ENCODE results near the gene ZFAND4. TPM values are rescaled to one million over a fixed set of nuclear protein-coding genes. Genes with fewer than 3 reads are reported as not detected.
"Not testable (repeated sequence)": the region's sequence is repeated elsewhere in the genome, so short reads cannot be mapped to it uniquely, and the experiment has no call there.

ZFAND4 gene
- 10 to 100 TPM; 11.9 to 13.4 TPM for total RNA-seq

- DNase-seq (peak; percentile 98), ATAC-seq (replicated peaks in 1 of 2) (peak; percentile 98 to 99)
- Mint-ChIP-seq H3K4me1 (ENCODE audit: low read depth) (peaks cover 36% of the 10 kb centered on the region), H3K4me3 (peak within 1 kb of the TSS; percentile 84 to 90), H3K9me3 (peaks cover 0 to 1% of the 10 kb centered on the region in 2 donors), H3K27ac (peak within 1 kb of the TSS; percentile 80), H3K27me3 (ENCODE audit: low read depth) (no peaks in the 10 kb centered on the region), H3K36me3 (ENCODE audit: insufficient read depth in 2 of 2) (peaks cover 2% of the 10 kb centered on the region in 2 donors)
Observed at GRCh38 chr10:45672181-45673073, at the start of gene ZFAND4. Gene ZFAND4 (minus strand): TSS chr10:45672772. CDS start chr10:45663725, 9,047 bp downstream.

GRCh38 chr10:45721503-45721902 is 48.9 kb upstream of the ZFAND4 start:
- not testable (repeated sequence) for ATAC-seq (replicated peaks in 1 of 2); H3K4me1 Mint-ChIP-seq (ENCODE audit: low read depth); H3K27me3 Mint-ChIP-seq (ENCODE audit: low read depth); H3K9me3 Mint-ChIP-seq; DNase-seq; H3K27ac Mint-ChIP-seq; H3K36me3 Mint-ChIP-seq (ENCODE audit: insufficient read depth in 2 of 2); H3K4me3 Mint-ChIP-seq

- DNase-seq; H3K4me3 Mint-ChIP-seq; H3K36me3 Mint-ChIP-seq (ENCODE audit: insufficient read depth in 2 of 2); H3K27ac Mint-ChIP-seq; ATAC-seq (replicated peaks in 1 of 2); H3K4me1 Mint-ChIP-seq (ENCODE audit: low read depth); H3K9me3 Mint-ChIP-seq; H3K27me3 Mint-ChIP-seq (ENCODE audit: low read depth): not testable (repeated sequence)
Observed at GRCh38 chr10:45717642-45718041, 45.1 kb upstream of the ZFAND4 start.

GRCh38 chr10:45717053-45717452 is 44.5 kb upstream of the ZFAND4 start:
- not testable (repeated sequence) for H3K9me3 Mint-ChIP-seq; H3K4me3 Mint-ChIP-seq; H3K27ac Mint-ChIP-seq; H3K36me3 Mint-ChIP-seq (ENCODE audit: insufficient read depth in 2 of 2); ATAC-seq (replicated peaks in 1 of 2); H3K27me3 Mint-ChIP-seq (ENCODE audit: low read depth); DNase-seq; H3K4me1 Mint-ChIP-seq (ENCODE audit: low read depth)

- H3K4me1 Mint-ChIP-seq (ENCODE audit: low read depth); H3K36me3 Mint-ChIP-seq (ENCODE audit: insufficient read depth in 2 of 2); H3K4me3 Mint-ChIP-seq; H3K27me3 Mint-ChIP-seq (ENCODE audit: low read depth); ATAC-seq (replicated peaks in 1 of 2); H3K27ac Mint-ChIP-seq; DNase-seq; H3K9me3 Mint-ChIP-seq: not testable (repeated sequence)
Observed at GRCh38 chr10:45711223-45711622, 38.7 kb upstream of the ZFAND4 start.

- not testable (repeated sequence) for H3K36me3 Mint-ChIP-seq (ENCODE audit: insufficient read depth in 2 of 2); H3K27me3 Mint-ChIP-seq (ENCODE audit: low read depth); DNase-seq; H3K9me3 Mint-ChIP-seq; H3K4me3 Mint-ChIP-seq; H3K4me1 Mint-ChIP-seq (ENCODE audit: low read depth); ATAC-seq (replicated peaks in 1 of 2)
- peak overlapping the region; percentile 11 for H3K27ac Mint-ChIP-seq
Observed at GRCh38 chr10:45710200-45710796, 37.7 kb upstream of the ZFAND4 start.

- H3K4me1 Mint-ChIP-seq (ENCODE audit: low read depth); ATAC-seq (replicated peaks in 1 of 2); H3K9me3 Mint-ChIP-seq; H3K27ac Mint-ChIP-seq; H3K36me3 Mint-ChIP-seq (ENCODE audit: insufficient read depth in 2 of 2); H3K27me3 Mint-ChIP-seq (ENCODE audit: low read depth); H3K4me3 Mint-ChIP-seq; DNase-seq: not testable (repeated sequence)
Observed at GRCh38 chr10:45678467-45678866, 5.9 kb upstream of the ZFAND4 start.

GRCh38 chr10:45675388-45675787 is 2.8 kb upstream of the ZFAND4 start:
- Mint-ChIP-seq H3K27ac (no peak overlapping the region), H3K4me3 (no peak overlapping the region), H3K27me3 (ENCODE audit: low read depth) (no peaks in the 10 kb centered on the region), H3K4me1 (ENCODE audit: low read depth) (peaks cover 14% of the 10 kb centered on the region), H3K36me3 (ENCODE audit: insufficient read depth in 2 of 2) (peaks cover 2% of the 10 kb centered on the region in 2 donors), H3K9me3 (peaks cover 0 to 1% of the 10 kb centered on the region in 2 donors)
- DNase-seq (no peak), ATAC-seq (replicated peaks in 1 of 2) (no peak)

GRCh38 chr10:45673074-45673648 is 589 bp upstream of the ZFAND4 start:
- H3K4me1 Mint-ChIP-seq (ENCODE audit: low read depth), result peaks cover 35% of the 10 kb centered on the region

GRCh38 chr10:45671300-45671699 is 1.3 kb downstream of the ZFAND4 start:
- H3K27me3 Mint-ChIP-seq (ENCODE audit: low read depth); H3K27ac Mint-ChIP-seq; DNase-seq; ATAC-seq (replicated peaks in 1 of 2); H3K36me3 Mint-ChIP-seq (ENCODE audit: insufficient read depth in 2 of 2); H3K9me3 Mint-ChIP-seq: not testable (repeated sequence)
- peaks cover 36% of the 10 kb centered on the region for H3K4me1 Mint-ChIP-seq (ENCODE audit: low read depth)
- peak overlapping the region; percentile 84 to 90 for H3K4me3 Mint-ChIP-seq

More at GRCh38 chr10:45673074-45673648, 589 bp upstream of the ZFAND4 start:
- DNase-seq (no peak), ATAC-seq (replicated peaks in 1 of 2) (no peak)
- Mint-ChIP-seq H3K27ac (peak overlapping the region; percentile 71), H3K27me3 (ENCODE audit: low read depth) (no peaks in the 10 kb centered on the region), H3K4me3 (peak overlapping the region; percentile 71 to 79), H3K36me3 (ENCODE audit: insufficient read depth in 2 of 2) (peaks cover 2% of the 10 kb centered on the region in 2 donors), H3K9me3 (peaks cover 0 to 1% of the 10 kb centered on the region in 2 donors)

- ATAC-seq (replicated peaks in 1 of 2); DNase-seq; H3K9me3 Mint-ChIP-seq; H3K36me3 Mint-ChIP-seq (ENCODE audit: insufficient read depth in 2 of 2); H3K27ac Mint-ChIP-seq; H3K27me3 Mint-ChIP-seq (ENCODE audit: low read depth): not testable (repeated sequence)
- peak overlapping the region in 1 of 2 donors; percentile 83 for H3K4me3 Mint-ChIP-seq
- peaks cover 43% of the 10 kb centered on the region for H3K4me1 Mint-ChIP-seq (ENCODE audit: low read depth)
Observed at GRCh38 chr10:45669897-45670296, 2.7 kb downstream of the ZFAND4 start.

GRCh38 chr10:45660876-45661411 is 11.6 kb downstream of the ZFAND4 start:
- no peak overlapping the region for H3K4me3 Mint-ChIP-seq
- DNase-seq (no peak), ATAC-seq (replicated peaks in 1 of 2) (no peak)
- peaks cover 0 to 6% of the 10 kb centered on the region in 2 donors for H3K9me3 Mint-ChIP-seq
- peaks cover 17% of the 10 kb centered on the region for H3K4me1 Mint-ChIP-seq (ENCODE audit: low read depth)
- H3K27ac Mint-ChIP-seq, result no peak overlapping the region
- H3K36me3 Mint-ChIP-seq (ENCODE audit: insufficient read depth in 2 of 2), result peaks cover 6 to 25% of the 10 kb centered on the region in 2 donors
- no peaks in the 10 kb centered on the region for H3K27me3 Mint-ChIP-seq (ENCODE audit: low read depth)
